ENCODE data around the gene OLA1. TPM values are rescaled to one million over a fixed set of nuclear protein-coding genes. Genes with fewer than 3 reads are reported as not detected.

Gene OLA1
- total and polyA plus RNA-seq, 2 experiments from 2014 or later: 94.0 to 150 TPM

DNA sequence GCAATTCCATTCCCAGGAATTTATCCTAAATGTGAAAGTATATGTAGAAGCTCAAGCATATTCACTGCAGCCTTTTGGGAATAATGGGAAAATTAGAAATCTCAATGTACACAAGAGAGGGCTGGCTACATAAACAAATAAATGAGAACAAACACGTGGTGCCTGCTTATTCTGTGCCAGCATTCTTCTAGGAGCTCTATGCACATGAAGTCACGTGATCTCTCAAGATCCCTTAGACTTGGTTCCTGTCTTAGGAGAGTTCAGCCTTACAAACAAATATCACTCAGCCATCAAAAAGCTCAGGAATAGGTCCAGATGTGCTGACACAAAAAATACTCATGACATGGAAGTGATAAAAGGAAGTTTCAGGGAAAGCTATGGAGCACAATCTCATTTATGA, 190.3 kb downstream of the OLA1 start:
- H3K4me1 ChIP-seq (ENCODE audit: low read depth): peaks cover 13% of the 10 kb centered on the region
- TF ChIP-seq, protein P1, sequence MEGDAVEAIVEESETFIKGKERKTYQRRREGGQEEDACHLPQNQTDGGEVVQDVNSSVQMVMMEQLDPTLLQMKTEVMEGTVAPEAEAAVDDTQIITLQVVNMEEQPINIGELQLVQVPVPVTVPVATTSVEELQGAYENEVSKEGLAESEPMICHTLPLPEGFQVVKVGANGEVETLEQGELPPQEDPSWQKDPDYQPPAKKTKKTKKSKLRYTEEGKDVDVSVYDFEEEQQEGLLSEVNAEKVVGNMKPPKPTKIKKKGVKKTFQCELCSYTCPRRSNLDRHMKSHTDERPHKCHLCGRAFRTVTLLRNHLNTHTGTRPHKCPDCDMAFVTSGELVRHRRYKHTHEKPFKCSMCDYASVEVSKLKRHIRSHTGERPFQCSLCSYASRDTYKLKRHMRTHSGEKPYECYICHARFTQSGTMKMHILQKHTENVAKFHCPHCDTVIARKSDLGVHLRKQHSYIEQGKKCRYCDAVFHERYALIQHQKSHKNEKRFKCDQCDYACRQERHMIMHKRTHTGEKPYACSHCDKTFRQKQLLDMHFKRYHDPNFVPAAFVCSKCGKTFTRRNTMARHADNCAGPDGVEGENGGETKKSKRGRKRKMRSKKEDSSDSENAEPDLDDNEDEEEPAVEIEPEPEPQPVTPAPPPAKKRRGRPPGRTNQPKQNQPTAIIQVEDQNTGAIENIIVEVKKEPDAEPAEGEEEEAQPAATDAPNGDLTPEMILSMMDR (IDR thresholded peaks at IDR 0.05; ENCODE audit: low read depth, low read length): no peak
- no peaks in the 10 kb centered on the region for H3K9me3 ChIP-seq (ENCODE audit: low read depth)
- H3K4me3 ChIP-seq: no peak overlapping the region
- H3K27me3 ChIP-seq: no peaks in the 10 kb centered on the region
- no peak overlapping the region for H3K27ac ChIP-seq
- H3K36me3 ChIP-seq: no peaks in the 10 kb centered on the region
- DNase-seq (ENCODE audit: low read depth in 1 of 2, low spot score in 1 of 2): no peak

DNA sequence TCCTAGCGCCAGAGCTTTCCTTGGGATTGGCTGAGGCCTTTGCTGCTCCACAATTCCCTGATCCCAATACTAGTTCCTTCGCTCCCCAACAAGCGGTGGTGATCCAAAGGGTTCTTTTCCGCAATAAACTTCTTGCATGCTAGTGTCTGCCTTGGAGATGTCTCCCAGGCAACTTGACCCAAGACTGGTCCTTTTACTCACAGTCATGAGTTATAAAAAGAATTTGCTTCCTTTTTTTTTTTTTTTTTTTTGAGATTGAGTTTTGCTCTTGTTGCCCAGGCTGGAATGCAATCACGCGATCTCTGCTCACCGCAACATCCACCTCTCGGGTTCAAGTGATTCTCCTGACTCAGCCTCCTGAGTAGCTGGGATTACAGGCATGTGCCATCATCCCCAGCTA, 193.4 kb downstream of the OLA1 start:
- Histone ChIP-seq H3K27ac (no peak overlapping the region), H3K9me3 (ENCODE audit: low read depth) (no peaks in the 10 kb centered on the region), H3K4me1 (ENCODE audit: low read depth) (peaks cover 24% of the 10 kb centered on the region), H3K36me3 (no peaks in the 10 kb centered on the region), H3K4me3 (no peak overlapping the region), H3K27me3 (no peaks in the 10 kb centered on the region)
- no peak for DNase-seq (ENCODE audit: low read depth in 1 of 2, low spot score in 1 of 2)
- TF ChIP-seq, protein P1 (IDR thresholded peaks at IDR 0.05; ENCODE audit: low read depth, low read length): no peak

DNA sequence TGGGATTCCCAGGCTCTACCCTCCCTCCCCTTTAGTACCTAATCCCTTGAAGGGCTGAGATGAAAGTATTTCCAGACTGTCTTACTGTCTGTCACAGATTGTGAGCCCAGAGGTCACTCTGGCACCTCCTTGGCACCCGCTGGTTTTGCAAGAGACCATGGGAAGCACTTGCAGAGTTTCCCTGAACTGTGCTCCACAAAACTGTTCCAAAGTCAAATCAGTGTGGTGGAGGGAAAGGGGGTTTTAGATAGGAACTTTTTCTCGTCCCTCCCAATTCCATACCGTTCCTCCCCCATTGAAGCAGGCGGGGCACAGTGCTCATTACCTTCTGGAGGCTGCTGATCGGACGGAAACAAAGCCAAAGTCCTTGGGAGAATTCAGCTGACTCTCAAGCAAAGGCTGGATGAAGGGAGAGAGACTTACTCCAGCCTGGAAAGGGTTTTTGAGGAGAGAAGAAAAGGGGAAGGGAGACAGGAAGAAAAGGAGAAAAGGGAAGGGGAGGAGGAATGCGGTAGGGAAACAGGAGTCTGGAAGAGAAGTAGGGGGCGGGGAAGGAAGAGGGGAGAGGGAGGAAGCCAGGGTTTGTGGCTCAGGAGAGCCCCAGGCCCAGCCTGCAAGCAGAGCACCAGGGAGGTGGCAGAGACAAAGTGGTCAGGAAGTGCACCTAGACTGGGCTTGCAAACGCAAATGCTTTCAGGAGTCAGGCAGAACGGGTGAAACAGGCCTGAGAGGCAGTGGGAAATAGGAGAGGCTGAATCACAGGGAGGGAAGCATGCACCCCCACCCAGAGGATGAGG, 194.8 kb downstream of the OLA1 start:
- TF ChIP-seq, protein P1 (IDR thresholded peaks at IDR 0.05; ENCODE audit: low read depth, low read length): no peak
- no peaks in the 10 kb centered on the region for H3K9me3 ChIP-seq (ENCODE audit: low read depth)
- H3K27ac ChIP-seq: no peak overlapping the region
- DNase-seq (ENCODE audit: low read depth in 1 of 2, low spot score in 1 of 2): no peak
- no peaks in the 10 kb centered on the region for H3K36me3 ChIP-seq
- no peaks in the 10 kb centered on the region for H3K27me3 ChIP-seq
- peaks cover 24% of the 10 kb centered on the region for H3K4me1 ChIP-seq (ENCODE audit: low read depth)
- H3K4me3 ChIP-seq: no peak overlapping the region

DNA sequence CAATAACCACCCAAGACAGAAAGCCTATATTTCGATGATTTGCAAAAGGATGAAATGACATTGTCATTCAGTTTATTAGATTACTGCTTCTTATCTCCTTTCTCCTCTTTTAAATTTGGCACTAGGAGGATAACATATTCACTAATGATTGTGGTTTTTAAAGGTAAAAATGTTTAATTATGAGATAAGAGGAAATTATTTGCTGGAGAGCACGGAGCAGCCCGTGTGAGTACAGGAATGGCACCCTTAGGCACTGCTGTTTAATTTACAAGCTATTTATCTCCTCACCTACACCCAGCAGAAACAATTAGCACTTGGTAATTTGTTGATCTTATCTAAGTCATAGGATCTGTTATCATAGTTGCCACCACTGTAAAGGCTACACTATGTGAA, 195.8 kb downstream of the OLA1 start:
- no peaks in the 10 kb centered on the region for H3K27me3 ChIP-seq
- H3K9me3 ChIP-seq (ENCODE audit: low read depth): no peaks in the 10 kb centered on the region
- H3K4me3 ChIP-seq: no peak overlapping the region
- DNase-seq (ENCODE audit: low read depth in 1 of 2, low spot score in 1 of 2): no peak
- no peaks in the 10 kb centered on the region for H3K36me3 ChIP-seq
- TF ChIP-seq, protein P1 (IDR thresholded peaks at IDR 0.05; ENCODE audit: low read depth, low read length): no peak
- peaks cover 24% of the 10 kb centered on the region for H3K4me1 ChIP-seq (ENCODE audit: low read depth)
- peak overlapping the region; percentile 63 for H3K27ac ChIP-seq

DNA sequence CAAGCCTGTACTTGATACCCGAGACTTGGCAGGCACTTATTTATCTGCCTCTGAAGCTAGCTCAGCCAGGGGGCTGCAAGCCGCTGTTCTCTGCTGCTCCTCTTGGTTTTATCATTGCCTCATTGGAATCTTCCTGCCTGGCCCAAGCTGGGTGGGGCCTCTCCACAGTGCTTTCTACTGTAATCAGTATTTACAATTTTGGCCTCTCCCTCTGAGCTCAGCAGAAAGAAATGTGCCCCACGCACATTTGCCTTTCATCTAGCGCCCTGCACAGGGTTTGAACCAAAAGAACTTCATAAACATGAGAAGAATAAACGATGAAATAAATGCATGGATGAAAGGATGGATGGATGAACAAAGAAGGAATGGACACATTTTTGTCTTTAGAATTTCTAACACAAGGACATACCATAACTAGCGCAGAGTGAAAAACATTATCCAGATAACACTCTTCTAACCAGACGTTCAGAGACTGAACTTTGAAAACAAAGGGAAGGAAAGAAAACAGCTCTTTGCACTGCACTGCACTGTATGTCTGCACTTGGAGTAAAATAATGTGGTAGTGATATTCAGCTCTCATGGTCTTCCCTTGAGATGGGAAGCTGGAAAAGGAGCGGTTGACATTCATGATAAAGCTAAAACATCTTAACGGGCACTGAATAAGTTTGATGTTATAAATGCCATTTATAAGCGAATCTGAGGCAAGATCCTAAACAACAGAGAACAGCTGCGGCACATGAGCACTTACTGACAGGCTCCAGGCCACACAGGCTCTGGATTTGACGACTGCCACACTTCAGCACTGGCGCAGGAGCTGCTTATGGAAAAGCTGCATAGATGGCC, 196.4 kb downstream of the OLA1 start:
- no peaks in the 10 kb centered on the region for H3K27me3 ChIP-seq
- H3K4me3 ChIP-seq: no peak overlapping the region
- TF ChIP-seq, protein P1 (IDR thresholded peaks at IDR 0.05; ENCODE audit: low read depth, low read length): no peak
- H3K27ac ChIP-seq: peak overlapping the region; percentile 63
- H3K4me1 ChIP-seq (ENCODE audit: low read depth): peaks cover 24% of the 10 kb centered on the region
- no peaks in the 10 kb centered on the region for H3K36me3 ChIP-seq
- H3K9me3 ChIP-seq (ENCODE audit: low read depth): no peaks in the 10 kb centered on the region
- peak; percentile 55 to 82 for DNase-seq (ENCODE audit: low read depth in 1 of 2, low spot score in 1 of 2)

Measured in cardiac muscle cell (in vitro differentiated cells and primary cell).